LNCAP (cell line): ENCODE results near the gene CXCL12.

Experiments used
- CTCF ChIP-seq: fragments of 450-650 bp; IDR thresholded peaks from 2 replicates; pipeline ENCODE4 v1.5.1; 2017; ENCODE audit warnings: mild to moderate bottlenecking

Gene CXCL12

GRCh38 chr10:44385026-44385695, at the start of gene CXCL12:
TSS of gene CXCL12 (minus strand) at chr10:44385097. CDS start at chr10:44385005, 92 bp downstream.
- no peak for TF ChIP-seq CTCF

- no peak for TF ChIP-seq CTCF
Observed at GRCh38 chr10:44427479-44427878, 42.6 kb upstream of the CXCL12 start.

GRCh38 chr10:44427037-44427436, 42.1 kb upstream of the CXCL12 start:
- TF ChIP-seq CTCF: no peak

- TF ChIP-seq CTCF: no peak
Observed at GRCh38 chr10:44426247-44427034, 41.5 kb upstream of the CXCL12 start.

GRCh38 chr10:44425466-44425865, 40.6 kb upstream of the CXCL12 start:
- TF ChIP-seq CTCF: no peak

GRCh38 chr10:44424957-44425356, 40.1 kb upstream of the CXCL12 start:
- no peak for TF ChIP-seq CTCF

- no peak for TF ChIP-seq CTCF
Observed at GRCh38 chr10:44424298-44424697, 39.4 kb upstream of the CXCL12 start.
